ENCODE results near the gene PLCG2. TPM values are rescaled to one million over a fixed set of nuclear protein-coding genes. Genes with fewer than 3 reads are reported as not detected.

Gene PLCG2
- total and polyA plus RNA-seq, 2 experiments from 2014 or later, result 2.5 to 5.0 TPM

- DNase-seq (ENCODE audit: low spot score), result no peak
- no peak for TF ChIP-seq EZH2 (IDR thresholded peaks at IDR 0.05; ENCODE audit: borderline replicate concordance)
- no peaks in the 10 kb centered on the region for H3K9me3 ChIP-seq (ENCODE audit: low read depth)
- no peaks in the 10 kb centered on the region for H4K20me1 ChIP-seq (ENCODE audit: insufficient read depth, poor library complexity, severe bottlenecking)
- H3K36me3 ChIP-seq (replicated peaks; ENCODE audit: insufficient read depth, low read depth), result no peaks in the 10 kb centered on the region
- H3K27ac ChIP-seq, result no peak overlapping the region
- 44% methylated on average over 8 of the region's 8 CpGs for WGBS (ENCODE audit: low lambda C conversion rate, missing lambda C conversion rate)
- H2AFZ ChIP-seq, result peak overlapping the region; percentile 49
- no peak overlapping the region for H3K4me3 ChIP-seq
- no peaks in the 10 kb centered on the region for H3K27me3 ChIP-seq
- H3K4me2 ChIP-seq, result no peak overlapping the region
- H3K79me2 ChIP-seq, result no peaks in the 10 kb centered on the region
- peaks cover 5% of the 10 kb centered on the region for H3K4me1 ChIP-seq (ENCODE audit: insufficient read depth)
- no peaks in the 10 kb centered on the region for H3K9me2 ChIP-seq (replicated peaks; ENCODE audit: insufficient read depth)
Observed at GRCh38 chr16:81823111-81823510, 44.0 kb downstream of the PLCG2 start.

- Histone ChIP-seq H3K27me3 (no peaks in the 10 kb centered on the region), H3K27ac (no peak overlapping the region), H3K4me3 (no peak overlapping the region), H3K9me2 (replicated peaks; ENCODE audit: insufficient read depth) (no peaks in the 10 kb centered on the region), H3K4me1 (ENCODE audit: insufficient read depth) (peaks cover 5% of the 10 kb centered on the region), H3K4me2 (no peak overlapping the region), H2AFZ (no peak overlapping the region), H3K36me3 (replicated peaks; ENCODE audit: insufficient read depth, low read depth) (no peaks in the 10 kb centered on the region), H4K20me1 (ENCODE audit: insufficient read depth, poor library complexity, severe bottlenecking) (no peaks in the 10 kb centered on the region), H3K9me3 (ENCODE audit: low read depth) (no peaks in the 10 kb centered on the region), H3K79me2 (no peaks in the 10 kb centered on the region)
- no peak for DNase-seq (ENCODE audit: low spot score)
- TF ChIP-seq EZH2 (IDR thresholded peaks at IDR 0.05; ENCODE audit: borderline replicate concordance) (no peak), EZH2phosphoT487 (IDR thresholded peaks at IDR 0.05; ENCODE audit: low read depth, severe bottlenecking, unreplicated experiment) (no peak)
- 82% methylated on average over 1 of the region's 1 CpG for WGBS (ENCODE audit: low lambda C conversion rate, missing lambda C conversion rate)
Observed at GRCh38 chr16:81823734-81824133, 44.6 kb downstream of the PLCG2 start.

- H4K20me1 ChIP-seq (ENCODE audit: insufficient read depth, poor library complexity, severe bottlenecking), result no peaks in the 10 kb centered on the region
- no peak overlapping the region for H3K4me2 ChIP-seq
- no peaks in the 10 kb centered on the region for H3K79me2 ChIP-seq
- H3K27ac ChIP-seq, result no peak overlapping the region
- 92% methylated on average over 5 of the region's 5 CpGs for WGBS (ENCODE audit: low lambda C conversion rate, missing lambda C conversion rate)
- no peaks in the 10 kb centered on the region for H3K27me3 ChIP-seq
- no peaks in the 10 kb centered on the region for H3K36me3 ChIP-seq (replicated peaks; ENCODE audit: insufficient read depth, low read depth)
- no peaks in the 10 kb centered on the region for H3K9me3 ChIP-seq (ENCODE audit: low read depth)
- DNase-seq (ENCODE audit: low spot score), result no peak
- peaks cover 5% of the 10 kb centered on the region for H3K4me1 ChIP-seq (ENCODE audit: insufficient read depth)
- no peaks in the 10 kb centered on the region for H3K9me2 ChIP-seq (replicated peaks; ENCODE audit: insufficient read depth)
- TF ChIP-seq CTCF (IDR thresholded peaks at IDR 0.05; ENCODE audit: poor library complexity) (no peak), EZH2 (IDR thresholded peaks at IDR 0.05; ENCODE audit: borderline replicate concordance) (no peak), EZH2phosphoT487 (IDR thresholded peaks at IDR 0.05; ENCODE audit: low read depth, severe bottlenecking, unreplicated experiment) (no peak)
- H2AFZ ChIP-seq, result no peak overlapping the region
- no peak overlapping the region for H3K4me3 ChIP-seq
Observed at GRCh38 chr16:81826523-81826922, 47.4 kb downstream of the PLCG2 start.

GRCh38 chr16:81830845-81831540 is 51.9 kb downstream of the PLCG2 start:
- Histone ChIP-seq H3K4me1 (ENCODE audit: insufficient read depth) (no peaks in the 10 kb centered on the region), H3K27ac (no peak overlapping the region), H3K9me2 (replicated peaks; ENCODE audit: insufficient read depth) (no peaks in the 10 kb centered on the region), H3K79me2 (no peaks in the 10 kb centered on the region), H3K36me3 (replicated peaks; ENCODE audit: insufficient read depth, low read depth) (no peaks in the 10 kb centered on the region), H3K9me3 (ENCODE audit: low read depth) (no peaks in the 10 kb centered on the region), H4K20me1 (ENCODE audit: insufficient read depth, poor library complexity, severe bottlenecking) (no peaks in the 10 kb centered on the region), H3K4me3 (no peak overlapping the region), H3K4me2 (no peak overlapping the region), H2AFZ (no peak overlapping the region), H3K27me3 (no peaks in the 10 kb centered on the region)
- no peak for TF ChIP-seq CTCF (IDR thresholded peaks at IDR 0.05; ENCODE audit: poor library complexity)
- TF ChIP-seq EZH2 (IDR thresholded peaks at IDR 0.05; ENCODE audit: borderline replicate concordance), result no peak
- TF ChIP-seq EZH2phosphoT487 (IDR thresholded peaks at IDR 0.05; ENCODE audit: low read depth, severe bottlenecking, unreplicated experiment), result no peak
- WGBS (ENCODE audit: low lambda C conversion rate, missing lambda C conversion rate), result 73% methylated on average over 9 of the region's 9 CpGs
- DNase-seq (ENCODE audit: low spot score), result no peak
